GM18517 (cell line): ENCODE data around the gene SRRM2.

Experiments used
- ATAC-seq: cut with Tn5 transposase; IDR thresholded peaks from one replicate; pipeline ENCODE4 v1.9.1; 2021; ENCODE audit warnings: mild to moderate bottlenecking, moderate library complexity; ENCODE audit not compliant: unreplicated experiment

SRRM2 gene

DNA sequence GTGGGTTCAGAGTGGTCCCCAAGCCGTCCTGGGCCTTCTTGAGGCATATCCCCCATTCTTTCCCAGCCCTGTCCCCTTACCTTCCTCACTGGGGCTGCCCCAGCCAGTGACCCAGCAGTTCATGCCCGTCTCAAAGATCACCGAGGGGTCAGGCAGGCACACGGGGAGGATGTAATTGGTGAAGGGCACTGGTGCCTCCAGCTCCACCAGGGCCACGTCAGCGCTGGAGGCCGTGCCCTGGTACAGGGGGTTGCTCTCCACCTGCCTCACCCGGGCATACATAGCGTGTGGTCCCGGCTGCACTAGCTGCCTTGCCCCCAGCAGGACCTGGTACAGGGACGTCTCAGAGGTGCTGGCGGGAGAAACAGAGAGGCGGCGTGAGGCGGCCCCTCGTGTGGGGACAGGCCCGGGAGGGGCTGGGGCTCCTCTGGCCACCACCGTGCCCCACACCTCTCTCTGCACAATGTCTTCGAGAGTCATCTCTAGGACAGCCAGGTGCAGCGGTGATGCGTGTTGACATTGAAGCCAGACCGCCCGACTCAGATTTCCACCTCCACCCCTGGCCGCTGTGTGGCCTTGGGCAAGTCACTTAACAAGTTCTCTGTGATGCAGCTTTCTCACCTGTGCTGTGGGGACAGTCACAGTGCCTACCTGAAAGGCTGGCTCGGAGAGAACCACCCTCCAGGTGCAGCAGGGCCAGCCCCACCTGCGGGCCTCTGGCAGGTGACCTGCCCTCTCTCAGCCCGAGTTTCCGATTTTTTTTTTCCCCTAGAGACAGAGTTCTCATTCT is 38.3 kb upstream of the SRRM2 start:
- ATAC-seq: no peak

DNA sequence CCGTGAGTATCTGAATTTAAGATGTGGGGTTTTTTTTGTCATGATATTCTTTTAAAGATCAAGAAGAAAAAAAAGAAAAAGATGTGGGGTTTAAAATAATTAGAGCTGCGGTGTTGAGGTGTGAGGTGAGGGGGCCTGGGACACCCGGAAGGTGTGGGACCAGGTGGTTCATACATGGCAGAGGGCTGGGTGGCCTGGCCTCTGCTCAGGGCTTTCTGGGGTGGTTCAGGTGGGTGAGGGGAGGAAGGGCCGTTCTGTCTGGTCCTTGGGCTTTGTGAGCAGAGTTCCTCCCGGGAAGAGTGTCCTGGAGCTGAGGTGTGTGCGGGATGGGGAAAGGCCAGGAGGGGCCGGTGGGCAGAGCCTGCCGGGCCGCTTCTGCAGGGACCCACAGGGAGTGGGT is 37.4 kb upstream of the SRRM2 start:
- no peak for ATAC-seq

DNA sequence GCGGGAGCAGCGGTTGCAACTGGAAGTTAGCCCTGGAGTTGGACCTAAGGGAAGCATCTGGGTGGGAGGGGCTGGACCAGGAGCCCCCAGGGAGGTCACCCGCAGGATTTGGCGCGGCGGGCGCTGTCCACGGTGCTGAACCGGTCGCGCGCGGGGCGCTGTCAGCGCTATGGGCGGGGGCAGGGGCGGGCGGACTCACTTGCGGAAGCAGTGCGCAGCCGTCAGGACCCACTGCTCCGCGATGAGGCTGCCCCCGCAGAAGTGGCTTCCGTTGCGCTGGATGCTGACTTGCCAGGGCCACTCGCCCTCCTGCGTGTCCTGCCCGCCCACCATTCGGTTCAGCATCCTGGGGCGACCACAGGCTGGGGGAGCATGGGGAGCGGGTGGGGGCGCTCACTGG is 36.9 kb upstream of the SRRM2 start:
- no peak for ATAC-seq

GRCh38 chr16:2715966-2716885 is 36.2 kb upstream of the SRRM2 start:
- ATAC-seq: no peak

DNA sequence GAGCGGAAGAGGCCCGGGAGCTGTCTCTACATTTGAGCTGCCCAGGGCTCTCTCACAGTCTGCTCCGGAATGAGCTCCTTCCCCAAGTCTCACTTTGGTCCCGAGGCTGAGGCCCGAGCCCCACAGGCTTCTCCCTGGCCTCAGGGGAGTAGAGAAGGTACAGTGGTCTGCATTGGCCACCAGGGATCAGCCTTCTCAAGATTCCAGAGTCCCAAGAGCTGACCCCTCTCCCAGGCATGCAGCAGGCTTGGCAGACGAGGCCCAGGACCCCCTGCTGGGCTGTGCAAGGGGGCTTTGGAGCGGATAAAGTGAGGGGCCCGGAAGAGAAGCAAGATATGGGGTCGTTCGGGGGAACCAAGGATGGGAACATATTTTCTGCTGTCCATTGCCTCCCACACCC is 35.5 kb upstream of the SRRM2 start:
- ATAC-seq: no peak

- ATAC-seq: no peak
Observed at GRCh38 chr16:2717383-2718263, 34.8 kb upstream of the SRRM2 start.

- no peak for ATAC-seq
Observed at GRCh38 chr16:2719328-2720063, 32.9 kb upstream of the SRRM2 start.

GRCh38 chr16:2720064-2720457 is 32.4 kb upstream of the SRRM2 start, which contains the start of gene PRSS27:
Gene PRSS27, minus strand, starts transcription at chr16:2720224. Its CDS starts 64 bp downstream, at chr16:2720160.
- ATAC-seq: no peak

GRCh38 chr16:2720719-2721633 is 31.5 kb upstream of the SRRM2 start:
- peak; percentile 56 for ATAC-seq

DNA sequence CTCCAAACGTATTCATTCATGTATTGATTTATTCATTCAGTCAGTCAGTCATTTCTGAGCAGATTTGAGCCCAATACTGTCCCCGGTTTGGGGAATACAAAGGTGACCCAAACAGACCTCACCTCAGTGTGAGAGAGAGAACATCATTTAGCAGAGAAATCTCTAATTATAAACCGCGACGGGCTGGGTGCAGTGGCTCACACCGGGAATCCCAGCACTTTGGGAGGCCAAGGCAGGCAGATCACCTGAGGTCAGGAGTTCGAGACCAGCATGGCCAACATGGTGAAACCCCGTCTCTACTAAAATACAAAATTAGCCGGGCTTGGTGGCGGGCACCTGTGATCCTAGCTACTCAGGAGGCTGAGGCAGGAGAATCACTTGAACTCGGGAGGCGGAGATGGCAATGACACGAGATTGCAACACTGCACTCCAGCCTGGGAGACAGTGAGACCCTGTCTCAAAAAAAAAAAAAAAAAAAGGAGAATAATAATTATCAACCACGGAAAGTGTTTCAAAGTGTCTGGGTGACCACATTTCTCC is 30.7 kb upstream of the SRRM2 start:
- peak; percentile 6 for ATAC-seq

- no peak for ATAC-seq
Observed at GRCh38 chr16:2724088-2724676, 28.3 kb upstream of the SRRM2 start.

DNA sequence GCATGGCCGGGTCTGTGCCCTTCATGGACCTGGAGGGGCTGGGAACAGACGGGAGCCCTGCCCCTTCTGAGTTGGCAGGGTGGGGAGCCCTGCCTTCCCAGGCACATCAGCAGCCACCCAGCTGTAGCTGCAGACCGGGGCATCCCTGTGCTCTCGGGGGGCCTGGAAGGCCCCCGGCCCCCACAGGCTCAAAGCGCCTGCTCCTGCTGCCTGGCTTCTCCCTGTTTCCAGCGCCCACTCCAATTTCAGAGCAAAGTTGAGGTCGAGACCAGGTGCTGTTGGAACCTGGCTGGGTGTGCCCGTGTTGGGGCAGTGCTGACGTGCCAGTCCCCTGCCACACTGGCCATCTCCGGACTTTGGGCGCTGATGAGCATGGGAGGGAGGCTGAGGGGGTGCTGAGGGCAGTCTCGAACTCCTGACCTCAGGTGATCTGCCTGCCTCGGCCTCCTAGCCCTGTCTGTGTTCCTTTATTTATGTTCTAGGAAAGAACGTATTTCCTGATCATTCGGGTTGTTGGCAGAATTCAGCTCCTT is 27.6 kb upstream of the SRRM2 start:
- no peak for ATAC-seq

DNA sequence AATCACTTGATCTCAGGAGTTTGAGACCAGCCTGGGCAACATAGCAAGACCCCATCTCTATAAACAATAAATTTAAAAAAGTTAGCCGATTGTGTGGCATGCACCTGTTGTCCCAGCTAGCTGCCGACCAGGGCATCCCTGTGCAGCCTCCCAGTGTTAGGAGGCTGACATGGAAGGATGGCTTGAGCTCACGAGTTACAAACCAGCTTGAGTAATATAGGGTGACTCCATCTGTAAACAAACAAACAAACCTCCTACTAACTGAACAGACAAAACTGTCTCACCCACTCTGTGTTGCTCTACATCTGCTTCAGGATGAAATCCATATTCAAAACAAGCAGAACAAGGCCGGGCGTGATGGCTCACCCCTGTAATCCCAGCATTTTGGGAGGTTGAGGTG is 25.5 kb upstream of the SRRM2 start:
- no peak for ATAC-seq

DNA sequence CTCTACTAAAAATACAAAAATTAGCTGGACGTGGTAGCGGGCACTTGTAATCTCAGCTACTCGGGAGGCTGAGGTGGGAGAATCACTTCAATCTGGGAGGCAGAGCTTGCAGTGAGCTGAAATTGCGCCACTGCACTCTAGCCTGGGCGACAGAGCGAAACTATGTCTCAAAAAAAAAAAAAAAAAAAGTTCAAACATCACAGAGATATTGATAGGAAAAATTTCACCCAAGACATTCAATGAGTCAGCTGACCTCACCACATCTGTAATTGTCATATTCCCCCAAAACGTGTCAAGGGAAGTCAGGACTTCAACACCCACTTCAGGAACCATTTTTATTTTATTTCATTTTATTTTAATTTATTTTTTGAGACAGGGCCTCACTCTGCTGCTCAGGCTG is 24.4 kb upstream of the SRRM2 start:
- ATAC-seq: no peak

GRCh38 chr16:2734844-2735515 is 17.5 kb upstream of the SRRM2 start:
- no peak for ATAC-seq

GRCh38 chr16:2736476-2737237 is 15.8 kb upstream of the SRRM2 start:
- no peak for ATAC-seq

DNA sequence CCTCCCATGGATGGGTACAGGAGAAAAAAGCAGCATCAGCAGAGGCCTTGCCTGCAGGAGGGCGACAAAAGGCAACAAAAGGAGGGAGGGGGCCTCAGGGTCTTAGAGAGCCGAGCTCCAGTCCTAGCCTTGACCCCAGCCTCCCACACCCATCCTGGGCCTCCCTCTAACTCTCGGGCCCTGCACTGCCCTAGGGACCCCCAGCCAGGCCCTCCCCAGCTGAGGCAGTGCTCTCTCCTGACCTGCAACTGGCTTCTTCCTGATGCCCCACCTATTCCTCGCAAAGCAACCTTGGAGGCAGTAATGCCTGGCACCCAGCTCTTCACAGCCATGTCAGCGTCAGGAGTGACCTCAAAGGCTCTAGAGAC is 15.2 kb upstream of the SRRM2 start:
- no peak for ATAC-seq
